Measurements from ENCODE around the gene GRAMD2B.
"Not testable (repeated sequence)": the region's sequence is repeated elsewhere in the genome, so short reads cannot be mapped to it uniquely, and the experiment has no call there.

GRAMD2B gene

GRCh38 chr5:126514131-126514557 lies 90.9 kb downstream of the GRAMD2B start:
- DNase-seq (ENCODE audit: low read depth), result no peak

- no peak for DNase-seq (ENCODE audit: low read depth)
These were observed 91.4 kb downstream of the GRAMD2B start for GRCh38 chr5:126514558-126515141.

- DNase-seq (ENCODE audit: low read depth), result no peak
These were observed 92.1 kb downstream of the GRAMD2B start for GRCh38 chr5:126515337-126515736.

GRCh38 chr5:126516133-126516532 lies 92.9 kb downstream of the GRAMD2B start:
- DNase-seq (ENCODE audit: low read depth), result no peak

GRCh38 chr5:126516852-126517251 lies 93.6 kb downstream of the GRAMD2B start:
- DNase-seq (ENCODE audit: low read depth), result no peak

- DNase-seq (ENCODE audit: low read depth), result not testable (repeated sequence)
These were observed 96.0 kb downstream of the GRAMD2B start for GRCh38 chr5:126519223-126519622.

GRCh38 chr5:126519637-126520592 lies 96.7 kb downstream of the GRAMD2B start:
- DNase-seq (ENCODE audit: low read depth), result no peak

- no peak for DNase-seq (ENCODE audit: low read depth)
These were observed 97.4 kb downstream of the GRAMD2B start for GRCh38 chr5:126520593-126520953.

GRCh38 chr5:126521130-126521529 lies 97.9 kb downstream of the GRAMD2B start:
- DNase-seq (ENCODE audit: low read depth), result no peak

GRCh38 chr5:126523818-126524510 lies 100.8 kb downstream of the GRAMD2B start:
- DNase-seq (ENCODE audit: low read depth), result no peak

GRCh38 chr5:126525630-126526245 lies 102.5 kb downstream of the GRAMD2B start:
- no peak for DNase-seq (ENCODE audit: low read depth)

- DNase-seq (ENCODE audit: low read depth), result no peak
These were observed 103.3 kb downstream of the GRAMD2B start for GRCh38 chr5:126526493-126526892.

- no peak for DNase-seq (ENCODE audit: low read depth)
These were observed 103.9 kb downstream of the GRAMD2B start for GRCh38 chr5:126527158-126527557.

- DNase-seq (ENCODE audit: low read depth), result no peak
These were observed 104.7 kb downstream of the GRAMD2B start for GRCh38 chr5:126527892-126528291.

- DNase-seq (ENCODE audit: low read depth), result no peak
These were observed 108.4 kb downstream of the GRAMD2B start for GRCh38 chr5:126531543-126532120.

- DNase-seq (ENCODE audit: low read depth), result no peak
These were observed 111.3 kb downstream of the GRAMD2B start for GRCh38 chr5:126534553-126534952.

GRCh38 chr5:126535856-126536545 lies 112.8 kb downstream of the GRAMD2B start:
- DNase-seq (ENCODE audit: low read depth), result no peak

- no peak for DNase-seq (ENCODE audit: low read depth)
These were observed 113.7 kb downstream of the GRAMD2B start for GRCh38 chr5:126536874-126537273.

GRCh38 chr5:126538579-126538978 lies 115.4 kb downstream of the GRAMD2B start:
- DNase-seq (ENCODE audit: low read depth), result no peak

GRCh38 chr5:126540631-126541030 lies 117.4 kb downstream of the GRAMD2B start:
- DNase-seq (ENCODE audit: low read depth), result no peak

- DNase-seq (ENCODE audit: low read depth), result no peak
These were observed 119.2 kb downstream of the GRAMD2B start for GRCh38 chr5:126542441-126542840.
